Stimulated activated CD8-positive, alpha-beta memory T cell treated with anti-CD3 and anti-CD28 coated beads, Interleukin-7, amount 100 ng/mL, for 48 hours (primary cell): ENCODE data around the gene ZNF326.
A peak's percentile ranks its signal among the peaks of the same experiment; 100 is the strongest.
"Not testable (repeated sequence)": the region's sequence is repeated elsewhere in the genome, so short reads cannot be mapped to it uniquely, and the experiment has no call there.

ENCODE experiments used
- DNase-seq, 2 donors: peaks; one replicate each; pipeline ENCODE4 v3.0.0-alpha.2; 2020; ENCODE audit warnings: low read depth in 1 of 2; ENCODE audit errors: extremely low read depth in 1 of 2

The ZNF326 gene

GRCh38 chr1:89966656-89967055, 28.3 kb upstream of the ZNF326 start:
- no peak for DNase-seq

GRCh38 chr1:89971600-89971999, 23.3 kb upstream of the ZNF326 start:
- DNase-seq, result no peak

DNA sequence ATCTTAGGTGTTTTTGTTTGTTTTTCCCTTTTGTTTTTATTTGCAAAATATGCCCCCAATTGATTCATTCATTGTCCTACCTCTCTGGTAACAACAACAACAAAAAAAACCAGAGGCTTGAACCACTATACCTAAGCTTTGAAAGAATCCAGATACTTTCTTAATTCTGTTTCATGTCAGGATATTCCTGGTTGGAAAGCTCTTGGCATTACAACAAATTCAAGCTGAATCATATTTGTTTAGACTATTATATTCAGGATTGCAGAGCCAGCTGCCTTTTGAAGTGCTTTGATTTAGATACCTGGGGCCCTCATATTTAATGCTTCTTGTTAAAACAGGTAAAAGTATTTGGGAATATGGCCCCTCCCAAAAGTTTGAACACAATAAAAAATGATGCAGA, 22.9 kb upstream of the ZNF326 start:
- DNase-seq, result no peak

- no peak for DNase-seq
Observed at GRCh38 chr1:89973471-89974127, 21.3 kb upstream of the ZNF326 start.

DNA sequence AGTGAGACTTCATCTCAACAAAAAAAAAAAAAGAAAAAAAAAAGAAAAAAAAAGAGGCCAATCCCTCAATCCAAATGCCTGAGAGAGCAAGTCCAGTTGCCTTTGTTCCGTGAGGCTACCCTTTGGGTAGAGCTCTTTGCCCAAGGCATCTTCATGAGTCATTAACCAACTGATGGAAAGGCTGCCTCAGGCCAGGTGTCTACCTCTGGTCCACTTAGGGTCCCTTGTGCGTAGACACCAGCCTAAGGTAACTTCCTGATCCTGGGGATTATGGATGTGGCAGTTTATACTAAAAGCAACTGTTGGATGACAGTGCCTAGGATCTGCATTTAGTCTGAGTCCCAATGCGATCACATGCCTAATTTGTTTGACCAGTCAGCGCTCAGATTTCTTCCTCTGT, 20.7 kb upstream of the ZNF326 start:
- DNase-seq, result no peak

- DNase-seq, result no peak
Observed at GRCh38 chr1:89974696-89975470, 20.0 kb upstream of the ZNF326 start.

- DNase-seq, result no peak
Observed at GRCh38 chr1:89975540-89976125, 19.3 kb upstream of the ZNF326 start.

DNA sequence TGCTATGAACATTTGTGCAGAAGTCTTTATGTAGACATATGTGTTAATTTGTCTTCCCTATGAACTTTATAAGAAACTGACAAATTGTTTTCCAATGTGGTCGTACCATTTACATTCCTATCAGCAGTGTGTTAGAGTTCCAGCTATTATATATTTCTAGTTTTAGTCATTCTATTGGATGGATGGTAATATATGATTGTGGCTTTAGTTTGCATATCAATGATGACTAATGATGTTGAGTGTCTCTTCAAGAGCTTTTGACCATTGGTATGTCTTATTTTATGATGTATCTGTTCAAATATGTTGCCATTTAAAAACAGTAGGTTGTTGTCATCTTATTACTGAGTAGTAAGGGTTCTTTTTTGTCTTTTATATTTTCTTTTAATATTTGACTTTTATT, 16.2 kb upstream of the ZNF326 start:
- DNase-seq, result no peak

- no peak for DNase-seq
Observed at GRCh38 chr1:89980605-89981004, 14.3 kb upstream of the ZNF326 start.

DNA sequence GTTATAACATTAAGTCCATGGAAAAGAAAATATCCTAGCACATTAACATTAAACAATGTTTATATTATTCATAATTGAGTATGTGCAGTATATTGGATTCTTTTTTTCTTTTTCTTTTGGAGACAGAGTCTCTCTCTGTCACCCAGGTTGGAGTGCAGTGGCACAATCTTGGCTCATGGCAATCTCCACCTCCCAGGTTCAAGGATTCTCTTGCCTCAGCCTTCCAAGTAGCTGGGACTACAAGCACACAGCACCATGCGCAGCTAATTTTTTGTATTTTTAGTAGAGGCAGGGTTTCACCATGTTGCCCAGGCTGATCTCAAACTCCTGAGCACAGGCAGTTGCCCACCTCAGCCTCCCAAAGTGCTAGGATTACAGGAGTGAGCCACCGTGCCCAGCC, 12.1 kb upstream of the ZNF326 start:
- DNase-seq, result not testable (repeated sequence)

GRCh38 chr1:89984564-89985116, 10.3 kb upstream of the ZNF326 start:
- not testable (repeated sequence) for DNase-seq

DNA sequence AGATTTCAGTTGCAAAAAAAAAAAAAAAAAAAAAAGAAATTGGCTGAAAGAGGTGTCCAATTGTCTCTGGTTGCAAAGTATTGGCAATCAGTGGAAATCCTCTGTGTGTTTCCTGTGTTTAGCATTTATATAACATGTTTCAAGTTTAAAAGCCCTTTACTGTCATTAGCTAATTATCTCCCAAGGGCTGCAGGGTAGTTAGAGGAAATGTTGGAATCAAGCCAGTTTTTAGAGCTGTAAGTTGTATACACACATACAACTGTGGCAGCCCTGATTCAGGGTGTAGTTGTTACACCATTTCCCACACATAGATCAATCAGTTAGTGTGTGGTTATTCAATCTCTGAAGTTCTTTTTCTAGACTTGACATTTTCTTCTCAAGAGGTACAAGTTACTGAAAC, 8.9 kb upstream of the ZNF326 start:
- DNase-seq, result no peak

DNA sequence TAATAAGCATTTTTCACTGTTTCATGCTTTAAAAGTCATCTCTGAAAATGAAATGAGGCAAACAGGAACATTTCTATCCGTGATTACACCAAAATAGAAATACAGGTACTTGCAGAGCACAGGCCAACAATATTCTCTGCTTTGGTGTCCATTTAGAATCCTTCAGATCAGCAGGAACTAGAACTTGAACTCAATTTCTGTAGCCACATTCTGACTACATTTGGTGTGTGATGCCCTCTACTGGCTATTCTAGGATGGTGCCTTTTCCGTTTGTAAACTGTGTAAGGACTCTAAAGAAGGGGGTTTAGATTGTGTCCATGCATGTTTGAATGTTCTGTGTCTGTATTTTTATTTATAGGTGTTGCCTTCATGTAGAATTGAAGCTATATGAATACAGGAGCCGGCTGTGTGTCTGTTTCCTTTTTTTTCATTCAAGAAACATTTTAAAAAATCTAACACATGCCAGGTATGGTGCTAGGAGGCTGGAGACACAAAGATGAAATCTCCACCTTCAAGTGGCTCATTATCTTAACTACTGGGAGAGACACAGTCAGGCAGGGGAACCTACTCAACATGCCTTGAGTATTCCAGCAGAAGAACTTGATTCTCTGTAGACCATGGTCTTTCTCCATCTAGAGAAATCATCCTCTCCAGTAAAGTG, 7.6 kb upstream of the ZNF326 start:
- peak in 1 of 2 donors; percentile 20 for DNase-seq

GRCh38 chr1:89989099-89989498, 5.8 kb upstream of the ZNF326 start:
- DNase-seq, result no peak

DNA sequence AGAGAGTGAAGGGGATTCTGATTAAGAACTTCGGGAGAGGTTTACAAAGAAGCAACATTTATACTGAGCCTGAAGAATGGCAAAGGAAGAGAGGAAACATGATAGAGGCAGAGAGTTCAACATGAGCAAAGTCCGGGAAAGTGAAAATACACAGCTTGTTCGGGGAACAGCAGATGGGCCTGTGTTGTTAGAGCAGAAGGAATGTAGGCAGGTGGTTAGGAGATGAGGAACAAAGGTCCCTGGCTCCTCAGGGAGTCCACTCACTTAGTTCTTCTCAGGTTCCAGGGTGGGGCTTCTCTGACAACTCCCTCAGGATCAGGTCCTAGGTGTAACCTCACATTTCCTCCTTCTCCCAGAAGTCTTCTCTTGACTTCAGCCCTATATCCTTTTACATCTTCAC, 5.1 kb upstream of the ZNF326 start:
- DNase-seq, result no peak

GRCh38 chr1:89990976-89991831, 3.7 kb upstream of the ZNF326 start:
- DNase-seq, result no peak

DNA sequence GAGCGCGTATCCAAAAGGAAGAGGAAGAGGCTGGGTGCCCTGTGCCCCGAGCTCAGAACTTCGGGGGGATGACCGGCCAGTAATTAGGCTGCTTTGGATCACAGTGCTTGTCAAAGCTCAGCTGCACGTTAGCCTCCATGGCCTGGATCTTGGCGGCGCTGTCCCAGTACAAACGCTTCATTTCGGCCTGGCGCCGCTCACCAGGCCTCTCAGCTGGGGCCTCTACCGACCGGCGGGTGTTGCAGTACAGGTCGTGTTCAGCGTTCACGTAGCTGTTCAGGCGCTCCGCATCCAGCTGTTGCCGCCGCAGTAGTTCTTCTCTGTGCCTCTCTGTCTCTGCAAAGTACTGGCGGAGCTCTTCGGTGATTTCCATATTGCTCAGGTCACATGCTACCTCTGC, 1.4 kb upstream of the ZNF326 start:
- DNase-seq, result no peak

- DNase-seq, result no peak
Observed at GRCh38 chr1:89994231-89994804, 592 bp upstream of the ZNF326 start.

GRCh38 chr1:89995598-89996449, 914 bp downstream of the ZNF326 start:
- DNase-seq, result no peak
